ENCODE results near the gene NPAS3.

The NPAS3 gene

GRCh38 chr14:33548606-33549005, 609.9 kb downstream of the NPAS3 start:
- no peaks in the 10 kb centered on the region for H3K9me3 ChIP-seq (ENCODE audit: control insufficient read depth, insufficient read depth, low read depth, low read length)
- ChIA-PET CTCF (no interaction called here), POLR2A (no interaction called here)
- H3K4me1 ChIP-seq (ENCODE audit: control insufficient read depth, insufficient read depth, low read length): no peaks in the 10 kb centered on the region
- no peak overlapping the region for H3K4me3 ChIP-seq (ENCODE audit: low read depth, low read length)
- H3K36me3 ChIP-seq (ENCODE audit: control insufficient read depth in 2 of 2, insufficient read depth in 1 of 2, low read length in 2 of 2): no peaks in the 10 kb centered on the region
- TF ChIP-seq REPIN1 (tag by site-specific recombination; IDR thresholded peaks at IDR 0.05; ENCODE audit: low read depth) (no peak), ZNF16 (tag by site-specific recombination; IDR thresholded peaks at IDR 0.05; ENCODE audit: low read depth) (no peak), ZNF518A (tag by site-specific recombination; conservative IDR thresholded peaks at IDR 0.05; ENCODE audit: low read depth) (no peak), KLF10 (tag by site-specific recombination; IDR thresholded peaks at IDR 0.05) (no peak), ZNF146 (tag by site-specific recombination; IDR thresholded peaks at IDR 0.05) (no peak), ZNF155 (tag by site-specific recombination; IDR thresholded peaks at IDR 0.05) (no peak), ZNF830 (tag by site-specific recombination; IDR thresholded peaks at IDR 0.05; ENCODE audit: low read depth) (no peak), ZNF585B (tag by site-specific recombination; IDR thresholded peaks at IDR 0.05) (no peak), ZFP37 (tag by site-specific recombination; IDR thresholded peaks at IDR 0.05) (no peak), TSHZ1 (tag by site-specific recombination; IDR thresholded peaks at IDR 0.05; ENCODE audit: borderline replicate concordance) (no peak), ZNF311 (tag by site-specific recombination; IDR thresholded peaks at IDR 0.05; ENCODE audit: borderline replicate concordance) (no peak)
- no peak overlapping the region for H3K27ac ChIP-seq (ENCODE audit: extremely low read depth, low read depth, low read length)

- Histone ChIP-seq H3K27ac (ENCODE audit: extremely low read depth, low read depth, low read length) (no peak overlapping the region), H3K9me3 (ENCODE audit: control insufficient read depth, insufficient read depth, low read depth, low read length) (no peaks in the 10 kb centered on the region), H3K36me3 (ENCODE audit: control insufficient read depth in 2 of 2, insufficient read depth in 1 of 2, low read length in 2 of 2) (no peaks in the 10 kb centered on the region), H3K4me3 (ENCODE audit: low read depth, low read length) (no peak overlapping the region), H3K4me1 (ENCODE audit: control insufficient read depth, insufficient read depth, low read length) (no peaks in the 10 kb centered on the region)
- TF ChIP-seq SALL2 (tag by site-specific recombination; IDR thresholded peaks at IDR 0.05; ENCODE audit: borderline replicate concordance) (no peak), SCRT2 (tag by site-specific recombination; IDR thresholded peaks at IDR 0.05) (peak; percentile 98), ZNF449 (tag by site-specific recombination; IDR thresholded peaks at IDR 0.05) (no peak), SCRT1 (tag by site-specific recombination; IDR thresholded peaks at IDR 0.05; ENCODE audit: borderline replicate concordance) (peak; percentile 97)
- ChIA-PET POLR2A (no interaction called here), CTCF (no interaction called here)
Observed at GRCh38 chr14:33551963-33552362, 613.3 kb downstream of the NPAS3 start.
